Astrocyte (in vitro differentiated cells and primary cell): ENCODE measurements around the gene PBRM1. TPM values are rescaled to one million over a fixed set of nuclear protein-coding genes. Genes with fewer than 3 reads are reported as not detected.
A peak's percentile ranks its signal among the peaks of the same experiment; 100 is the strongest.

Experiments used
- DNase-seq: peaks from one replicate; pipeline ENCODE4 v3.0.0-alpha.2; 2010; ENCODE audit warnings: low read depth
- FAIRE-seq: peaks from 2 replicates; lab custom pipeline; 2011; peaks lifted over from hg19 to GRCh38; lab: Jason Lieb, UNC
- H2AFZ ChIP-seq: 2 replicates; pipeline ENCODE4 v1.6.0; 2012; ENCODE audit warnings: low read depth, low read length, inconsistent platforms
- H3K27ac ChIP-seq: 2 replicates; pipeline ENCODE4 v1.5.1; 2011; ENCODE audit warnings: low read depth, low read length, inconsistent platforms
- H3K27me3 ChIP-seq: 2 replicates; pipeline ENCODE4 v1.6.0; 2011; ENCODE audit warnings: low read length, inconsistent platforms; ENCODE audit not compliant: insufficient read depth
- H3K36me3 ChIP-seq: 2 replicates; pipeline ENCODE4 v1.5.1; 2011; ENCODE audit warnings: low read length, inconsistent platforms; ENCODE audit not compliant: insufficient read depth
- H3K4me1 ChIP-seq: 2 replicates; pipeline ENCODE4 v1.5.1; 2011; ENCODE audit warnings: low read length, inconsistent platforms; ENCODE audit not compliant: insufficient read depth
- H3K4me2 ChIP-seq: 2 replicates; pipeline ENCODE4 v1.6.0; 2012; ENCODE audit warnings: low read length, inconsistent platforms
- H3K4me3 ChIP-seq: 2 replicates; pipeline ENCODE4 v1.5.1; 2011; ENCODE audit warnings: low read depth, mild to moderate bottlenecking, low read length, inconsistent platforms; ENCODE audit not compliant: insufficient read depth
- H3K79me2 ChIP-seq: 2 replicates; pipeline ENCODE4 v1.6.0; 2012; ENCODE audit warnings: mild to moderate bottlenecking, low read length, inconsistent platforms; ENCODE audit not compliant: insufficient read depth
- H3K9ac ChIP-seq: 2 replicates; pipeline ENCODE4 v1.6.0; 2012; ENCODE audit warnings: mild to moderate bottlenecking, low read length, inconsistent platforms
- H3K9me3 ChIP-seq: 2 replicates; pipeline ENCODE4 v1.5.1; 2012; ENCODE audit warnings: low read depth, mild to moderate bottlenecking, low read length, inconsistent platforms; ENCODE audit not compliant: insufficient read depth
- H4K20me1 ChIP-seq: 2 replicates; pipeline ENCODE4 v1.6.0; 2012; ENCODE audit warnings: low read length, inconsistent platforms; ENCODE audit not compliant: insufficient read depth
- H3K27ac Mint-ChIP-seq: one replicate; pipeline ENCODE4 v1.8.0; 2021; ENCODE audit warnings: mild to moderate bottlenecking, mixed read lengths; ENCODE audit not compliant: unreplicated experiment
- H3K27me3 Mint-ChIP-seq: one replicate; pipeline ENCODE4 v1.8.0; 2021; ENCODE audit warnings: low read depth, mixed read lengths; ENCODE audit not compliant: unreplicated experiment
- H3K36me3 Mint-ChIP-seq: one replicate; pipeline ENCODE4 v1.8.0; 2021; ENCODE audit warnings: low read depth, mixed read lengths; ENCODE audit not compliant: unreplicated experiment
- H3K4me1 Mint-ChIP-seq: one replicate; pipeline ENCODE4 v1.8.0; 2021; ENCODE audit warnings: low read depth, mixed read lengths; ENCODE audit not compliant: unreplicated experiment
- H3K4me3 Mint-ChIP-seq: one replicate; pipeline ENCODE4 v1.8.0; 2021; ENCODE audit warnings: mild to moderate bottlenecking, moderate library complexity, mixed read lengths; ENCODE audit not compliant: unreplicated experiment
- H3K9me3 Mint-ChIP-seq: one replicate; pipeline ENCODE4 v1.8.0; 2021; ENCODE audit warnings: mild to moderate bottlenecking, mixed read lengths; ENCODE audit not compliant: unreplicated experiment
- EZH2 ChIP-seq: IDR thresholded peaks from 2 replicates; pipeline ENCODE4 v1.6.1; 2012; ENCODE audit warnings: mild to moderate bottlenecking, low read length, inconsistent platforms; ENCODE audit not compliant: insufficient read depth
- total RNA-seq: library from RNA; stranded (reverse); gene quantifications from 2 replicates; pipeline ENCODE4 v1.2.1, GENCODE V29; 2021
- TF ChIP-seq, protein P1 (sequence below): IDR thresholded peaks from 2 replicates; pipeline ENCODE4 v1.5.1; 2011; ENCODE audit warnings: low read depth, mild to moderate bottlenecking, inconsistent platforms, low read length, moderate library complexity; ENCODE audit not compliant: insufficient read depth

The PBRM1 gene
- total RNA-seq, 1 donor from 2014 or later = 54.5 TPM

DNA sequence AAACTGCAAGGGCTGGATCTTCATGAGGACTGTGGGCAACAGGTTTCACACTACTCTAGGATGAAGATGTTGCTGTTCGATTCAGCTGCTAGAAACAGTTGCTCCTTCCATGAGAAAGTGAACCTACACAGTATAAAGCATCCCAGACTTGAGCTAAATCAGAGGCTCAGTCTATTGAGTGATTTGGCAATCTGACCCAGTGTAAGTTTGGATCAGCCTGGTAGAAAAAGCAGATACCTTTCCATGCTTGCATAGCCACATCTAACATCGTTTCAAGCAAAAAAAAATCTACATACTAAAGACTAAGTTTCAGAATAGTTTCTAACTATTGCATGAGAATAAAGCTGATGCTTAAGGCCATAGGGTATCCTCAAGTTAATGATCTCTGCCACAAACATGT is 144.7 kb downstream of the PBRM1 start:
- H3K36me3 Mint-ChIP-seq = peaks cover 13% of the 10 kb centered on the region
- peak overlapping the region; percentile 20 for H3K4me3 Mint-ChIP-seq
- FAIRE-seq (no peak), DNase-seq (no peak)
- Histone ChIP-seq H3K79me2 (peaks cover 68% of the 10 kb centered on the region), H3K36me3 (peaks cover 19% of the 10 kb centered on the region), H3K9me3 (no peaks in the 10 kb centered on the region), H3K9ac (no peak overlapping the region), H3K4me2 (no peak overlapping the region), H3K4me1 (peaks cover 22% of the 10 kb centered on the region), H3K27ac (no peak overlapping the region), H2AFZ (no peak overlapping the region), H3K27me3 (no peaks in the 10 kb centered on the region), H4K20me1 (peaks cover 74% of the 10 kb centered on the region), H3K4me3 (no peak overlapping the region)
- H3K27ac Mint-ChIP-seq = no peak overlapping the region
- H3K9me3 Mint-ChIP-seq = no peaks in the 10 kb centered on the region
- H3K27me3 Mint-ChIP-seq = no peaks in the 10 kb centered on the region
- H3K4me1 Mint-ChIP-seq = peaks cover 25% of the 10 kb centered on the region
- TF ChIP-seq EZH2 = no peak
- TF ChIP-seq, protein P1, sequence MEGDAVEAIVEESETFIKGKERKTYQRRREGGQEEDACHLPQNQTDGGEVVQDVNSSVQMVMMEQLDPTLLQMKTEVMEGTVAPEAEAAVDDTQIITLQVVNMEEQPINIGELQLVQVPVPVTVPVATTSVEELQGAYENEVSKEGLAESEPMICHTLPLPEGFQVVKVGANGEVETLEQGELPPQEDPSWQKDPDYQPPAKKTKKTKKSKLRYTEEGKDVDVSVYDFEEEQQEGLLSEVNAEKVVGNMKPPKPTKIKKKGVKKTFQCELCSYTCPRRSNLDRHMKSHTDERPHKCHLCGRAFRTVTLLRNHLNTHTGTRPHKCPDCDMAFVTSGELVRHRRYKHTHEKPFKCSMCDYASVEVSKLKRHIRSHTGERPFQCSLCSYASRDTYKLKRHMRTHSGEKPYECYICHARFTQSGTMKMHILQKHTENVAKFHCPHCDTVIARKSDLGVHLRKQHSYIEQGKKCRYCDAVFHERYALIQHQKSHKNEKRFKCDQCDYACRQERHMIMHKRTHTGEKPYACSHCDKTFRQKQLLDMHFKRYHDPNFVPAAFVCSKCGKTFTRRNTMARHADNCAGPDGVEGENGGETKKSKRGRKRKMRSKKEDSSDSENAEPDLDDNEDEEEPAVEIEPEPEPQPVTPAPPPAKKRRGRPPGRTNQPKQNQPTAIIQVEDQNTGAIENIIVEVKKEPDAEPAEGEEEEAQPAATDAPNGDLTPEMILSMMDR = no peak

- H2AFZ ChIP-seq = no peak overlapping the region
- TF ChIP-seq, protein P1 = no peak
- TF ChIP-seq EZH2 = no peak
- no peak overlapping the region for H3K27ac ChIP-seq
- Mint-ChIP-seq H3K9me3 (no peaks in the 10 kb centered on the region), H3K4me3 (peak overlapping the region; percentile 99), H3K4me1 (peaks cover 23% of the 10 kb centered on the region), H3K36me3 (peaks cover 13% of the 10 kb centered on the region), H3K27ac (no peak overlapping the region), H3K27me3 (no peaks in the 10 kb centered on the region)
- peaks cover 10% of the 10 kb centered on the region for H3K36me3 ChIP-seq
- no peak for FAIRE-seq
- no peaks in the 10 kb centered on the region for H3K27me3 ChIP-seq
- peaks cover 61% of the 10 kb centered on the region for H4K20me1 ChIP-seq
- H3K4me2 ChIP-seq = peak overlapping the region; percentile 73
- peaks cover 67% of the 10 kb centered on the region for H3K79me2 ChIP-seq
- H3K4me1 ChIP-seq = peaks cover 38% of the 10 kb centered on the region
- no peaks in the 10 kb centered on the region for H3K9me3 ChIP-seq
- H3K9ac ChIP-seq = no peak overlapping the region
- no peak for DNase-seq
- H3K4me3 ChIP-seq = no peak overlapping the region
These were observed 146.6 kb downstream of the PBRM1 start for GRCh38 chr3:52539010-52539653.
